DMS 273 (cell line): ENCODE data around the gene GSTO2.

Experiments used
- DNase-seq: peaks from one replicate; lab custom pipeline; 2025; ENCODE audit not compliant: unreplicated experiment; lab: John Stamatoyannopoulos, UW

GSTO2 gene

DNA sequence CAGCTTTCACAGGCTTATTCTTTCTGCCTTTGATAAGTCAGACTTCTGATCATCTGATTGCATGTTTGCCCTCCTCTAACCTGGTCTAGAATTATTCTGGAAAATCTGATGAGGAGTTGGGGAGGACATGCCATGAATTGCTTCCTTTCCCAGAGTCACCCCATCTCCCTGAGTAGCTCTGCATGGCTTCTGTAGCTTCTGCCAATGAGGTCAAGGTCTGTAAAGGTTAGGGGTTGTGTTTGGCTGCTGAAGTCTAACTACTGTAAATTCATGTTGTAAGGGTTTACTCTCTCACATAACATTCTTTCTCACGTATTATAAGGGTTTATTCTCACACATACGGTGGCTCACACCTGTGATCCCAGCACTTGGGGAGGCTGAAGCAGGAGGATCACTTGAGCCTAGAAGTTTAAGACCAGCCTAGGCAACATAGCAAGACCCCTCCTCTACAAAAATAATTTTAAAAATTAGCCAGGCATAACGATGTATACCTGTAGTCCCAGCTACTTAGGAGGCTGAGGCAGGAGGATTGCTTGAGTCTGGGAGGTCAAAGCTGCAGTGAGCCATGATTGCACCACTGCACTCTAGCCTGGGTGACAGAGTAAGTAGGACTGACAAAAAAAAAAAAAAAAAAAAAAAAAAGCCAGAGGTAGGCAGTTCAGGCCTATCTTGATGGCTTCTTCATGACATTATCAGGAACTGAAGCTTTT is 10.7 kb downstream of the GSTO2 start:
- DNase-seq: no peak

DNA sequence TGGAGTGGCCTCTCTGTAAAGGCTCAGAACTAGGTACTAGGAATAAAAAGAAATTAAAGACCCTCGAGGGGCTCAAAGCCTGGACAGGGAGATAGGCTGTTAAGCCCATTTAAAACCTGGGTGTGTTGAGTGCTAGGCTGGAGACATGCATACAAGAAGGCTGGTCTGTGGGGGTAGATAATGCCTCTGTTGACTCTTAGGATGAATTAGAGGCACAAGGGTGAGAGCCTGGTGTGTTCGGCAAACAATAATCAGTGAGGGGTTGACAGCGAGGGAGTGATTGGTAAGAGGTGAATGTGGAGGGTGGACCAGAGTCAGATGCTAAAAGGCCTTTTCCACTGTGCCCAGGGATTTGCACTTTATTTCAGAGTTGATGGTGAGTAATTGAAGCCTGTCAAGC is 12.7 kb downstream of the GSTO2 start:
- DNase-seq: no peak

DNA sequence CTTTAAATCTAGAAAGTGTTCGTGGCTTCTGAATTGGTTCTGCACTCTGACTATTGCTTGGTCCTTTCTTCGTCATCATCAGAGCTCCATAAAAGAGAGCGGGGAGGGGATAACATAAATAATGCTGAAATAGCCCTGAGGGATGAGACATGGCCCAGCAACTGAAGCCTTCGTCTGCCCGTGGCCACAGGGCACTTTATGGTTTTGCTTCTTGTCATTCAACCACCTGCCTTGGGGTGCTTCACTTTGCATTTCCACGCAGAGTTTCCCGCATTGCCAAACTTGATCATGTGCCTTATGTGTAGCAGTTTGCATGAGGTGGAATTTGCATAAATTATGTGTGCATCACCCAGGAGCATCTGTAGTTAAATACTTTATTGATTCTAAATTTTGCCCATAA is 15.9 kb downstream of the GSTO2 start:
- no peak for DNase-seq

DNA sequence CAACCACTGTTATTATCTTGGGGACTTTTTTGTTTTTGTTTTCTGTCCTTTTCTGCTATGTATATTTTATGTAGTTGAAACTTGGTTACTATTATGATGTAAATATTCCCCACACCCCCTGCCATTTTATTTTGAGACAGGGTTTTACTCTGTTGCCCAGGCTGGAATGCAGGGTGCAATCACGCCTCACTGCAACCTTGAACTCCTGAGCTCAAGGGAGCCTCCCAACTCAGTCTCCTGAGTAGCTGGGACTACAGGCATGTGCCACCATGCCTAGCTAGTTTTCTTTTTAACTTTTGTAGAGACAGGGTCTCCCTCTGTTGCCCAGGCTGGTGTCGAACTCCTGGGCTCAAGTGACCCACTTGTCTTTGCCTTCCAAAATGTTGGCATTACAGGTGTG is 18.0 kb downstream of the GSTO2 start:
- DNase-seq: no peak

DNA sequence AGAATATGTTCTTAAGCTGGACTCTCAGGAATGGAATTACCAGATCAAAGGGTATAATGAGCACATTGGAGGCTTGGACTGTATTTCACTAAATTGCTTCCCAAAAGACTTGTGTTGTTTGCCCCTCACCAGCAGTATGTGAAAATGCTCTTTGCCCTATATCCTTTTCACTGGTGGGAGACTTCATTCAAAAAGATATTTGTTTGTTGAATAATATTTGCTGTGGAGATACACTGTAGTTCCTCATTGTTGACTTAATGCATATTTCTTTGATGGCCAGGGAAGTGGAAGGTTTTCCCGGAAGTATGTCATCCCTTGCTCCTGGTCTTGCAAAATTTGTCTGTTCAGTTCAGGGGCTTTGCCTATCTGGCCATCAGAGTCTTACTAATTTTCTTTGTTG is 19.4 kb downstream of the GSTO2 start:
- no peak for DNase-seq

DNA sequence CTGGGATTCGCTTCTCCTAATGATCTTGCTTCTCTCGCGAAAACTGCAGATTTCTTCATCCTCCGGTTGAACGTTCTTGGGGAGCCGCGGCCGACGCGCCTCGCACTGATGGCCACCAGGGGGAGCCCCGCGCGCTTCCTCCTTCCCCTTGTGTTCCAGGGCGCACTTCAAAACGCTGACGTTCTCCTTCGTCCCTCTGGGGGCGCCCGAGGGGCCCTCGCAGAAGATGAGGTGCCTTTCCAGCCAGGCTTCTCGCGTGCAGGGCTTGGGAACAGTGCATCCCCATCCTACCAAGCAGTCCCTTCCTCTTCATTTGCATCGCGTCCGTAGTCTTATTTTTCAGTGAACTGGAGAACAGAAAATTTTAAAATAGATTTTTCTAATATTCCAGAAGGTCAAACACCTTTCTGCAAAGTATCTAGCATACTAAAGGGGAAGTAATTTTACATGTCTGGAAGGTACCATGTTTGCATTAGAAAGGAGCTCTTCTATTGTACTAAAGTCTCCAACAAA is 22.5 kb downstream of the GSTO2 start:
- peak; percentile 92 for DNase-seq

DNA sequence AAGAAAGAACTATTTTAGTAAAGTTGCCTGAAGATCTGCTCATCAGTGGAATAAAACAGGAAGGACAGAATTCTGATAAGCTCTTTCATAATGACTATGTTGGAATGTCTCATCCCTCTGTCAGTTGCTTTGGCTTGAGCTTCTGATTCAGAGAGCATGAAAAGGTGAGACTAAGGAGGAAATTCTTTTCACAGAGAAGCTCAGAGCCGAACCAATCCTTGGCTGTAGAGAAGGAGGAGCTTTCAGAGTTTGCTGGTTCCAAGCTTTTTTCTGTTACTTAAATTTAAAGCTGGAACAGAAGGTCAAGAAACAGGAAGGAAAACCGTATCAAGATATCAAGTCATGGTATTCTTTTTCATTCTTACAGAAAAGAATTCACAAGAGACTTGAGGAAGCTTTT is 24.0 kb downstream of the GSTO2 start:
- DNase-seq: no peak

DNA sequence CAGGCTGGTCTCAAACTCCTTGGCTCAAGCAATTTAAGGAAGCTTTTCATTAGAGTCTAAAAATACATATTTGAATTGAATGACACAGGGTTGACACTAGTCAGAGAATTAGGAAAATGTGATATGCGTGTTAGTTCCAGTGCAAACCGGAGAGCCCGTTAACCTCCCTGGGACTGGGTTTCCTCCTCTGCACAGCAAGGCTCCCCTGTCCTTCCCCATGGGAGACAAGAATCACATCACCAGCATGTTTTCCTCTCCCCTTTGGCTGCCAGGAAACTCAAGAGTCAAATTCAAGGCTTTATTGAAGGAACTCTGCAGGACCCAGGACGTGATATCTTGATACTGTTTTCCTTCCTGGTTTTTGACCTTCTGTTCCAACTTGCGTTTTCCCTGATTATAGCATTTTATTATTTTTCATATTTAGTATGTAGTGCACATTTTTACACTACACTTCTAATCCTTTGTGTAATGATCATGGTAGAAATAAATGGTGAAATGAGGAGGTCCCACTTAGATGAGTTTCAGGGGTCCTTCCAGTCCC is 24.9 kb downstream of the GSTO2 start:
- no peak for DNase-seq

DNA sequence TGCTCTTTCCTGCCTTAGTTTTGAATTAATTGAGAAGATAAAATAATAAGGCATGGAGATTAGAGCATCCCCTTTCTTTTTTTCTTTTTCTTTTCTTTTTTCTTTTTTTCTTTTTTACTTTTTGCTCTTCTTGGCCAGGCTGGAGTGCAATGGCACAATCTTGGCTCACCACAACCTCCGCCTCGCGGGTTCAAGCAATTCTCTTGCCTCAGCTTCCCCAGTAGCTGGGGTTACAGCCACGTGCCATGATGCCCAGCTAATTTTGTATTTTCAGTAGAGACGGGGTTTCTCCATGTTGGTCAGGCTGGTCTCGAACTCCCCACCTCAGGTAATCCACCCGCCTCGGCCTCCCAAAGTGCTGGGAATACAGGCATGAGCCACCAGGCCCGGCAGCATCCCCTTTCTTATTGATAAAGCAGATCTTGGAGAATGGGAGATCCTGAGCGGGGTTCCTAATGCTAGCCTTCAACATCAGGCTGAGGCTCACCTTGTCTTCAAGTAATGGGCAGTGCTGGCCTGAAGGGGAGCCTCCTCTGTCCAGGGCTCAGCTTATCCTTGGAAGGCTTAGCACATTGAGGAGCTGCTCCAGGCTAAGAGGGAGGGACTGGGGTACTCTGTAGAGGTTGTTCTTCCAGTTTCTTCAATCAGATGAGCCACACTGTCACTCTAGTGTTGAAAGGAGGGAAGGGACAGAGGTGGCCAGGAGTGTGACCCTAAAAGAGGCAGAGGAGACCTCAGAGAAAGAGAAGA is 27.9 kb downstream of the GSTO2 start:
- no peak for DNase-seq

DNA sequence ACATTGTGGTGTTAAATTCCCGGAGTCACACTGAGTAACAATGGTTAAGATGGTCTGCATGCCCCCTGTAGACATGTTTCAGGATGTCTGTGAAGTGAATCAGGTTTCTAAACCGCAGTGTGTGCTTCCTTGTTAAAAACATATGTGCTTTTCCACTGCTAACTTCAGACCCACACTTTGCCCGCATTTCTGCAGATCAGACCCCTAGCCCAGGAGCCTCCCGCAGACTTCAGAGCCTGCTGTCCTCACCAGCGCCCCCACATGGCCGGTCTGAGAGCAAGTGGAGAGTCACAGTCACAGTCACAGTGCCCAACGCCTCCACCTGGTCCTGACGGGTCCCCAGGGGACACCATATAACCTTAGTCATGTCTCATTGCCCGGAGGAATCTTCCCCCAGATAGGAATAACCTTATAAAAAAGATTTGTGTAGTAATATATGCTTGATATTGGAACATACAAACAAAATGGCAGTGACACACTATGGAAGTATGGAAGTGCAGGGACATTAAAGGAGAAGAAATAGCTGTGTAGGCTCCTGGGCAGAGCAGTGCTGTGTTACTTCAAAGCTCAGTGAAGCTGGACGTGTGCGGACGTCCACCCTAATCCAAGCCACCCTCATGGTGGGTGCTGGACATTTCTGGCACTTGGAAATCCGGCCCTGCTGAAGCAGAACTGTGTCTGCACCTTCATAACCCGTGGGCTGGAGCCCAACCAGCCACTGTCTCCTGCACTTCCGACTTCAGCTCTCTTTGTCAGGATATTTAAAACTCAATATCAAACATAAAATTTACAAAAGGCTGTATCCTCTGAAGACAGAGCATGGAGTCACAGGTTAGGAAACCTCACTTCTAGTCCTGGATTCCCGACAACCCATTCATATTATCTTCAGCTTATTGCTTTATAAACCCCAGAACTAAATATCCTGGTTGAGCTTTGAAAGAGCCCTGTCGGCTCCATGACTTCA is 29.0 kb downstream of the GSTO2 start:
- DNase-seq: peak; percentile 16

DNA sequence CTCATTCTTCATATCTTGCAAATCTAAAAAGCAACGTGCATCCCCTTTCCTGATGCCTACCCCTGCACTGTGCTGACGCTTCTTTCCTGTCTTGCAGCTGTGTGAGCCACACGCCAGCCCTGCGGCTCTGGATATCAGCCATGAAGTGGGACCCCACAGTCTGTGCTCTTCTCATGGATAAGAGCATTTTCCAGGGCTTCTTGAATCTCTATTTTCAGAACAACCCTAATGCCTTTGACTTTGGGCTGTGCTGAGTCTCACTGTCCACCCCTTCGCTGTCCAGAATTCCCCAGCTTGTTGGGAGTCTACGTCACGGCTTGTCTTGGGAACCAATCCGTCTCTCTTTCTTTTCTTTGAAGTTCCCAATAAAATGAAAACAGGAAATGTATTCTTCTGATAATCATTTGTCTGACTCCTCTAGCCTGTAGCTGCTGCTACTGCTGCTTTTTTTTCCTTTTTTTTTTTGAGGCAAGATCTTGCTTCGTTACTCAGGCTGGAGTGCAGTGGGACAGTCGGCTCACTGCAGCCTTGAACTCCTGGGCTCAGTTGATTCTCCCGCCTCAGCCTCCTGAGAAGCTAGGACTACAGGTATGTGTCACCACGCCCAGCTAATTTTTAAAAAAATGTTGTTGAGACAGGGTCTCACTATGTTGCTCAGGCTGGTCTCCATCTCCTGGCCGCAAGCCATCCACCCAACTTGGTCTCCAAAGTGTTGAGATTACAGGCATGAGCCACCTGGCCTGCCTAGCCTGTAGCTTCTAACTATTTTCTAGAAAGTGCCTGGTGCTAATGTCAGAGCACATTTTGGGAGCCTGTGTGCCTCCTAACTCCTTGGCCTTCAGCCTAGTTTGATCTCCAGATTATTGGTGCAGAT is 30.3 kb downstream of the GSTO2 start:
- DNase-seq: no peak

DNA sequence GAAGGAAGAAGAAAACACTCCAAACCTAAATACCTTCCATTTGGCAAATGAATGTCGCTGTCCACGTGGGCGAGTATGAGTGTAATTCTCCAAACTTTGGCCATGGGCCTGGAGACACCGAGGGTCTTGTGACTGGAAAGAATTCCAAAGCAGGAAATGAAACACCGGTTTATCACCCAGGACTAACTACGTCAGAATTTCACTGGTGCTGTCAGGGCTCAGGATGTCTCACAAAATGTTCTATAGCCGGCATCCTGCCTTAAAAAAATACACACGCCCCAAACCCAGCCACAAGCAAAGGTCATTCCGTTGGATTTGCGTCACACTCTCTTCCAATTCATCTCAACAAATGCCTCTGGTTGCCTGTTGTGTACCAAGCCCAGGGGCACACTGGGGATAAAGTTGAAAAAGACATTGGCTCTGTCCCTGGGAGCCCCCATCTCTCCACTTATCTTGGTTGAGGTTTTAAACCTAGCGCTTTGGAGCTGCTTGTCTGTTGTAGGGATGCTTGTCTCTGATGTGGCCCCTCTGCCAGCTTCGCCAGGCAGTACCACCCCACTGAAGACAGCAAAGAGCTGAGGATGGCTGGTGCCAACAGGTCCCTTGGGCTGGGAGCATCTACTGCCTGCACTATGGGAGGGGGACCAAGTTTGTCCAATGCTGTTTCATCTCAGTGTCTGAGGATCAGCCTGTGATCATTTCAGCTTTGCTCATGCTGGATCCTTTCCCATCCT is 31.2 kb downstream of the GSTO2 start:
- no peak for DNase-seq

DNA sequence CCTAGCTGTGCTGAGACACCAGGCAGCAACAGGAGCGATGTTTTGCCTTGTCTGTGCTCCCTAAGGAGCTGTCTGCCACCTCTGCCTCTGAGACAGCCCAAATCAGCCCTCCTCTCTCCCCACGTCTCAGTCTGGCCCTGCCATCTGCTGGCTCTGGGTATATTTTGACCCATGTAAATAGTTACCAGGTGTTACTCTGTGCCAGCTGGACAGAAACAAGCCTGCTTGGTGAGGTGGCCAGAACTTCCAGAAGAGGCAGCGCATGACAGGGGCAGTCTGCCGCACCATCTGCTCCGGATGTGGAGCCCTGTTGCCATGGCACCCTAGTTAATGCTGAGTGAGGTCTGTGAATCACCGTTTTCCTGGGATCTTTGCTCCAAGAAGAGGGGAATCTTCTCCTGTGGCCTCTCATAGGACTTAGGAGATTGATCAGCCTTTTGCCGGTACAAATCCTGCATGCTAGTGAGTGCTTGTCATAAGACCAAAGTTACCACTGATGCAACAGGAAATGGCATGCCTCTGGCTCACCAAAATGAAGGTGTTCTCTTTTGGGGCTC is 31.8 kb downstream of the GSTO2 start:
- DNase-seq: peak; percentile 98

DNA sequence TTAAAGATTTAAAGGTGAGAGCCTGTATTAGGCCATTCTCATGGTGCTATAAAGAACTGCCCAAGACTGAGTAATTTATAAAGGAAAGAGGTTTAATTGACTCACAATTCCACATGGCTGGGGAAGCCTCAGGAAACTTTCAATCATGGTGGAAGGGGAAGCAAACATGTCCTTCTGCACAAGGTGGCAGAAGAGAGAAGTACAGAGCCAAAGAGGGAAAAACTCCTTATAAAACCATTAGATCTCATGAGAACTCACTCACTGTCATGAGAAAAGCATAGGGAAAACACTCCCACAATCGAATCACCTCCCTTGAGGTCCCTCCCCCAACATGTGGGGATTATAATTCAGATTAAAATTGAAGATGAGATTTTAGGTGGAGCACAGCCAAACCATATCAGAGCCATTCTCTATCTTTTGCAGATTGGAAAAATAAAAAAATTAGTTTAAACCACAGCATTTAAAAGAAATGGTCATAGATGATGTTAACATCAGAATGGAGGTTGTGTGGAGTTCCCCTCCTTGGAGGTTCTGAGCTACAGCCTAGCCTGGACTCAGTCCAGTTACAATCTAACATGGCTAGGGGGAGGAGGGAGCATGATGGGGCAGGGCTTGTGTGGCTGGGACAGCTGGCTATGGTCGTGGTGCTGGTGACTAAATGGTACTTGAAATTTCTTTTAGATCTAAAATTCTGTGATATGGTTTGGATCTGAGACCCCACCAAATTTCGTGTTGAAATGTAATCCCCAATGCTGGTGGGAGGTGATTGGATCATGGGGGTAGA is 33.1 kb downstream of the GSTO2 start:
- peak; percentile 20 for DNase-seq

DNA sequence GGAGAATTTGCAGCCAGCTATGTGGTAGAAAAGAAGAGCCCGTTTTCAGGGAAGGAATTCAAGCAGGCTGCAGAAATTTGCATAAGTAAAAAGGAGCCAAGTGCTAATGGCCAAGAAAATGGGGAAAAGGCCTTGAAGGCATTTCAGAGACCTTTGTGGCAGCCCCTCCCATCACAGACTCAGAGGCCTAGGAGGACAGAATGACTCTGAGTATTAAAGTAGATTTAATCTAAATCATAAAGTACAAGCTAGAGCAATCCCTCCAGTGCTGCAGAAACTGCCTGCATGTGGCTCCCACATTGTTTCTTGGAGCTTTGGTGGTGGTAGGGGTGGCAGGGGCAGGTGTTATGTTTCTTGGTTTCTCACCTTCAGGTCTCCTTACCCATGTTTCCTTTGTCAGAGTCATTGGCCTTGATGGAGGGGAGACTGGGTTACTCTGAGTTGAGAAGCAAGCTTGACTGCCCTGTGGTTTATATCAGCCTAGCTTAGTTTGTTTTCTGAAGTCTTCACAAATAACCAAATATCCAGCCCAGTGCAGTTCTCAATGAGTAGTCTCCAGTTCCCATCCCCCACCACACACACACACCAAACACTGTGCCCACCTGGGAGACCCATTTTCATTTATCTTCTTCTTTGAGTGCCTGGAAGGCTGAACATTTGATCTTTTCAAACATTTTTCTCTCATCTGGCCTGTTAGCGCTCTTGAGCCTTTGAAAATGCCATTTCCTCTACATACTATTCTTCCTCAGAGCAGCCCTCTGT is 34.8 kb downstream of the GSTO2 start:
- no peak for DNase-seq

DNA sequence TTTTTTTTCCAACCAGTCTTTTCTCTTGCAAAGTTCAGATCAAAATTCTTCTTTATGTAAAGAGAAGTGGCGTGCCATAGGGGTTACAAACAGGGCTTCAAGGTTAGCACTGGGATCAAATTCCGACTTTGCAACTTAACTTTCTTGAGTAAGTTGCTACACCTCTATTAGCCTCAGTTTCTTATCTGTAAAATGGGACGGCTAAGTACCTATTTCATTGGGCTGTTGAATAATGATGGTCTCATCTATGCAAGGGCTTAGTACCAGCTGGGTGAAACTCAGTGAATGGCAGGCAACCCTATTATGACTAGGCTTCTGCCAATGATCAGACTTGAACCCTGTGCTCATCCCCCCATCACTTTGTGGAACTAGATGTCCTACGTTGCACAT is 35.4 kb downstream of the GSTO2 start:
- no peak for DNase-seq

DNA sequence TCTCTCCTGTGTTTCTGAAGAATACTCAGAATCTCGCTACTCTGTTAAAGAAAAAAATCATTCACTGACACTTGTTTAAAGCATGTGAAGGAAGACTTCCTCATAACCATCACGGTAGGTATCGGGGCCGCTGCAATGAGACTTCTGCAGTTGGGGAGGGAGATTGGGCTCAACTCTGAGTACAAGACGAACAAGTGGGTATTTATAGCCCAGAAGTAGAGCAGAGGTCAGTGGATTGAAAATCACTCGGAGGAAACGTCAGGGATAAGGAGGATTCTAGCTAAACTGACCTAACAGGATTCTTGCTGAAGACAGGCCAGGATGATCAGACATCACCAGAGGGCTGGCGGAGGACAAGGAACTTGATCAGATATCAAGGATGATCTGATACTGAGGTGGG is 35.9 kb downstream of the GSTO2 start:
- DNase-seq: no peak

DNA sequence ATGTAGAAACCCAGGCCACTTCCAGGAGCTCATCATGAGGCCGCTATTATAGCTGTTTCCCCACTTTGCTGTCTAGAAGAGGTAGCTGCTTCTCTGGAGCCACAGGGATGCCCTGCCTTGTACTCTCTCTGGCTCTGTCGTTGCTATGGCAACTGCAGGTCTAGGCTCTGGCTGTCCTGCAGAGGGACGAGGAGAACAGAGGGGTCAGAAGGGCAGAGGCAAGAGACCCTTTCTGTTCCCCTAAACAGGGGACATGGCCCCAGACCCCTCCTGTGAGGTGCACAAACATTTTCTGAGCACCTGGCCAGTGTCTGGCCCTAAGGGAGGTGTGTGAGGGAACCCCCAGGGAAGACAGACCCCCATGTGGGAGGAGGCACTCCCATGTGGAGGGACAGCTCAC is 37.9 kb downstream of the GSTO2 start:
- peak; percentile 5 for DNase-seq
